ENCODE measurements around the gene AK8.

The AK8 gene

GRCh38 chr9:132862533-132862932 is 15.6 kb downstream of the AK8 start:
- no peak overlapping the region for H3K4me3 ChIP-seq (replicated peaks; ENCODE audit: low read depth, low read length)
- DNase-seq (ENCODE audit: extremely low read depth, low read depth): no peak
- TF ChIP-seq CTCF (IDR thresholded peaks at IDR 0.05; ENCODE audit: low read depth, low read length, missing control alignments): no peak

GRCh38 chr9:132861666-132862065 is 16.4 kb downstream of the AK8 start:
- no peak for TF ChIP-seq CTCF (IDR thresholded peaks at IDR 0.05; ENCODE audit: low read depth, low read length, missing control alignments)
- H3K4me3 ChIP-seq (replicated peaks; ENCODE audit: low read depth, low read length): no peak overlapping the region

GRCh38 chr9:132858751-132859150 is 19.3 kb downstream of the AK8 start:
- no peak for TF ChIP-seq CTCF (IDR thresholded peaks at IDR 0.05; ENCODE audit: low read depth, low read length, missing control alignments)
- H3K4me3 ChIP-seq (replicated peaks; ENCODE audit: low read depth, low read length): no peak overlapping the region
- no peak for DNase-seq (ENCODE audit: extremely low read depth, low read depth)

More at GRCh38 chr9:132861666-132862065, 16.4 kb downstream of the AK8 start:
- no peak for DNase-seq (ENCODE audit: extremely low read depth, low read depth)

GRCh38 chr9:132857616-132858342 is 20.3 kb downstream of the AK8 start:
- no peak overlapping the region for H3K4me3 ChIP-seq (replicated peaks; ENCODE audit: low read depth, low read length)
- no peak for DNase-seq (ENCODE audit: extremely low read depth, low read depth)
- no peak for TF ChIP-seq CTCF (IDR thresholded peaks at IDR 0.05; ENCODE audit: low read depth, low read length, missing control alignments)

GRCh38 chr9:132857031-132857430 is 21.1 kb downstream of the AK8 start:
- no peak for TF ChIP-seq CTCF (IDR thresholded peaks at IDR 0.05; ENCODE audit: low read depth, low read length, missing control alignments)
- DNase-seq (ENCODE audit: extremely low read depth, low read depth): no peak
- no peak overlapping the region for H3K4me3 ChIP-seq (replicated peaks; ENCODE audit: low read depth, low read length)

GRCh38 chr9:132855904-132856303 is 22.2 kb downstream of the AK8 start:
- no peak overlapping the region for H3K4me3 ChIP-seq (replicated peaks; ENCODE audit: low read depth, low read length)
- TF ChIP-seq CTCF (IDR thresholded peaks at IDR 0.05; ENCODE audit: low read depth, low read length, missing control alignments): no peak
- DNase-seq (ENCODE audit: extremely low read depth, low read depth): no peak

- DNase-seq (ENCODE audit: extremely low read depth, low read depth): no peak
- TF ChIP-seq CTCF (IDR thresholded peaks at IDR 0.05; ENCODE audit: low read depth, low read length, missing control alignments): no peak
Observed at GRCh38 chr9:132854832-132855231, 23.3 kb downstream of the AK8 start.

More at GRCh38 chr9:132854832-132855231, 23.3 kb downstream of the AK8 start:
- H3K4me3 ChIP-seq (replicated peaks; ENCODE audit: low read depth, low read length): no peak overlapping the region
